Neural cell (in vitro differentiated cells): ENCODE measurements around the gene RXFP4. TPM values are rescaled to one million over a fixed set of nuclear protein-coding genes. Genes with fewer than 3 reads are reported as not detected.

Experiments
- H2AFZ ChIP-seq: fragments of 200-600, 300-800 bp; sonication (generic), shearing (Covaris generic); 2 replicates; pipeline ENCODE4 v1.6.0; 2014; ENCODE audit warnings: low read depth, mild to moderate bottlenecking, antibody characterized with exemption, low read length, moderate library complexity
- H3F3A ChIP-seq: fragments of 200-600 bp; shearing (Covaris generic); 2 replicates; pipeline ENCODE4 v1.6.1; 2016; ENCODE audit warnings: mild to moderate bottlenecking, moderate library complexity, mixed read lengths, antibody characterized with exemption, low read length; ENCODE audit not compliant: insufficient read depth, poor library complexity, severe bottlenecking
- H3K27ac ChIP-seq: fragments of 200-600, 300-800 bp; sonication (generic), shearing (Covaris generic); 2 replicates; pipeline ENCODE4 v1.5.1; 2014; ENCODE audit warnings: mild to moderate bottlenecking, low read length, moderate library complexity
- H3K27me3 ChIP-seq: fragments of 300-800, 200-600 bp; sonication (generic), shearing (Covaris generic); 2 replicates; pipeline ENCODE4 v1.6.0; 2014; ENCODE audit warnings: mild to moderate bottlenecking, low read depth, low read length, moderate library complexity; ENCODE audit not compliant: insufficient read depth
- H3K36me3 ChIP-seq: fragments of 300-800, 200-600 bp; sonication (generic), shearing (Covaris generic); 2 replicates; pipeline ENCODE4 v1.5.1; 2014; ENCODE audit warnings: mild to moderate bottlenecking, antibody characterized with exemption, low read length, moderate library complexity; ENCODE audit not compliant: insufficient read depth
- H3K4me2 ChIP-seq: fragments of 300-800, 200-600 bp; sonication (generic), shearing (Covaris generic); 2 replicates; pipeline ENCODE4 v1.6.0; 2014; ENCODE audit warnings: mild to moderate bottlenecking, low read length
- H3K4me3 ChIP-seq: fragments of 300-800, 200-600 bp; sonication (generic), shearing (Covaris generic); 2 replicates; pipeline ENCODE4 v1.5.1; 2014; ENCODE audit warnings: mild to moderate bottlenecking, low read length, moderate library complexity
- H3K79me2 ChIP-seq: fragments of 200-600 bp; shearing (Covaris generic); replicated peaks from 2 replicates; pipeline ENCODE4 v1.6.0; 2014; ENCODE audit warnings: mild to moderate bottlenecking, low read length, moderate library complexity; ENCODE audit not compliant: insufficient read depth
- H3K9ac ChIP-seq: fragments of 300-800, 200-600 bp; sonication (generic), shearing (Covaris generic); 2 replicates; pipeline ENCODE4 v1.6.1; 2016; ENCODE audit warnings: mild to moderate bottlenecking, low read length, mixed read lengths
- H3K9me2 ChIP-seq: fragments of 200-600 bp; shearing (Covaris generic); 2 replicates; pipeline ENCODE4 v1.6.1; 2016; ENCODE audit warnings: mild to moderate bottlenecking, low read length, mixed read lengths; ENCODE audit not compliant: insufficient read depth
- H3K9me3 ChIP-seq: fragments of 200-600, 300-800 bp; sonication (generic), shearing (Covaris generic); 2 replicates; pipeline ENCODE4 v1.6.1; 2016; ENCODE audit warnings: mild to moderate bottlenecking, mixed run types, low read length, moderate library complexity, mixed read lengths
- H4K20me1 ChIP-seq: fragments of 200-600 bp; shearing (Covaris generic); 2 replicates; pipeline ENCODE4 v1.6.1; 2016; ENCODE audit warnings: mild to moderate bottlenecking, mixed run types; ENCODE audit not compliant: insufficient read depth
- CTCF ChIP-seq: fragments of 450-650 bp; IDR thresholded peaks from 2 replicates; pipeline ENCODE4 v1.5.1; 2014; ENCODE audit warnings: antibody characterized with exemption, mild to moderate bottlenecking, moderate library complexity; ENCODE audit not compliant: poor library complexity, severe bottlenecking
- EP300 ChIP-seq: fragments of 450-650 bp; conservative IDR thresholded peaks from 2 replicates; pipeline ENCODE4 v1.6.1; 2014; ENCODE audit warnings: antibody characterized with exemption, mild to moderate bottlenecking, moderate library complexity; ENCODE audit not compliant: poor library complexity, severe bottlenecking
- EZH2 ChIP-seq: fragments of 200-600, 300-800 bp; shearing (Covaris generic), sonication (generic); IDR thresholded peaks from 2 replicates; pipeline ENCODE4 v1.6.1; 2014; ENCODE audit warnings: antibody characterized with exemption, low read length, borderline replicate concordance, mild to moderate bottlenecking; ENCODE audit not compliant: insufficient read depth, poor library complexity, severe bottlenecking
- MXI1 ChIP-seq: fragments of 450-650 bp; conservative IDR thresholded peaks from 2 replicates; pipeline ENCODE4 v1.6.1; 2014; ENCODE audit warnings: antibody characterized with exemption, mild to moderate bottlenecking; ENCODE audit not compliant: poor library complexity, severe bottlenecking
- POLR2AphosphoS5 ChIP-seq: IDR thresholded peaks from 2 replicates; pipeline ENCODE4 v1.6.1; 2012
- RAD21 ChIP-seq: fragments of 450-650 bp; conservative IDR thresholded peaks from 2 replicates; pipeline ENCODE4 v1.6.1; 2014; ENCODE audit warnings: antibody characterized with exemption, mild to moderate bottlenecking, moderate library complexity
- SMC3 ChIP-seq: fragments of 450-650 bp; conservative IDR thresholded peaks from 2 replicates; pipeline ENCODE4 v1.6.1; 2014; ENCODE audit warnings: antibody characterized with exemption, mild to moderate bottlenecking, moderate library complexity; ENCODE audit not compliant: poor library complexity
- TAF1 ChIP-seq: IDR thresholded peaks from 2 replicates; pipeline ENCODE4 v1.6.1; 2012; ENCODE audit warnings: low read depth
- polyA plus RNA-seq: library from polyadenylated mRNA; depleted of rRNA; stranded (reverse); fragments of >200 nt; gene quantifications from 2 replicates; pipeline ENCODE4 v1.2.3, GENCODE V29; 2014
- TF ChIP-seq, protein P1 (sequence below): IDR thresholded peaks from 2 replicates; pipeline ENCODE4 v1.6.1; 2012; ENCODE audit warnings: borderline replicate concordance

The RXFP4 gene
- polyA plus RNA-seq, 1 donor from 2014 or later = not detected

DNA sequence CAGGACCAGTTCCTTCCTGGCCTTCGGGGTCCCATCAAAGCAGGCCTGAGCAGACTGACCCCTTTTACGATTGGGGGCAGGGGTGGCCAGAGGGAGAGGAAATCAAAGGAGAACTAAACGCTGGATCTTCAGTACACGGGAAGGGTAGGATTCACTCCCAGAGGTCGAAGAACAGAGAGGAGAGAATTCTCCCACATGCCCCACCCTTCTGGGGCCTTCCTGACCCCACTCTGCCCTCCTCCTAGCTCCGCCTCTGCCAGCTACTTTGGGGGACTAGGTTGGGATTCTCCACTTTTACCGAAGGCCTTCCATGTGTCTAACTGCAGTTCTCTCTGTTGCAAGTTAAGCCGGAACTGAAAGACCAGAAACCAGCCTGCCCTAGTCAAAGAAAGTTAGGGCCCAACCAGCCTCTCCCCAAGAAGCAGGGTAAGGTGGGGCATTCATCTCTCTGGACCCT is 37.6 kb downstream of the RXFP4 start:
- peak overlapping the region; percentile 25 for H3K4me2 ChIP-seq

DNA sequence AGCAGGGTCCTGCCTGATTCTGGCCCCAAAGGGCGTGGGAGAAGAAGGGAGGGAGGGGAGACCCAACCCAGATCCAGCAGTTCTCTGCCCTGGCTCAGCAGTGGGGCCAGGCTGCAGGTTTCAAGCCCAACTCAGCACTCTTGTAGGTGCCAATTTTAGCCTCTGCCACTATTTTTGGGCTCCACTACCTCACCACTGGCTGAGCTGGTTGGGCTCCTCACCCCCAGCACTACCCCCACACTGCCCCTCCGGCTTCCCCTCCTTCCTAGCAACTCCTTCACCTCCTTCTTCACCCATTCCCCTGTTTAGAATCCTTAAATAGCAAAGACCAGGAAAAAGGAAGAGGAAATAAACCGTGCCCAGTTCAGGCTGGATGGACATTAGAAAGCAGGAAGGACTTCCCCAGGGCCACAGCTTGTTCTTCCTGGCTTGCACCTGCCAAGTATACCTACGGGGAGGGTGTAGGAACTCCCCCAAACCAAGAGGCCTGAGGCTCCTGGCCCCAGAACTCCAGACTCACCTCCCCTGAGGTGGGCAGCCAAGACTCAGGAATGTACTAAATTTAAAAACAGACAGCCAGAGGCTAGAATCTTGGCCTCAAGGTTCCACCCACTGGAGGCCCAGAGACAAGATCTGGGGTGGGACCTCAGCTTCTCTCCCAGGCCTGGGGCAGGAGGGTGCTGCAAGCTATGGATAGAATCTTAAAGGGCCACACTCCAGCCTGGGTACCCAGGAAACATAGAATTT is 38.3 kb downstream of the RXFP4 start:
- no peak overlapping the region for H3K9ac ChIP-seq
- no peak overlapping the region for H2AFZ ChIP-seq
- no peaks in the 10 kb centered on the region for H3K36me3 ChIP-seq
- no peaks in the 10 kb centered on the region for H3K9me2 ChIP-seq
- no peaks in the 10 kb centered on the region for H3K27me3 ChIP-seq
- no peak overlapping the region for H3K4me3 ChIP-seq
- H3K4me2 ChIP-seq = no peak overlapping the region
- H4K20me1 ChIP-seq = no peaks in the 10 kb centered on the region
- H3K27ac ChIP-seq = no peak overlapping the region
- no peaks in the 10 kb centered on the region for H3K9me3 ChIP-seq
- peaks cover 6% of the 10 kb centered on the region for H3F3A ChIP-seq
- H3K79me2 ChIP-seq = peaks cover 42% of the 10 kb centered on the region
- no peak for TF ChIP-seq EZH2
- no peak for TF ChIP-seq POLR2AphosphoS5
- no peak for TF ChIP-seq SMC3
- TF ChIP-seq MXI1 = no peak
- TF ChIP-seq, protein P1, sequence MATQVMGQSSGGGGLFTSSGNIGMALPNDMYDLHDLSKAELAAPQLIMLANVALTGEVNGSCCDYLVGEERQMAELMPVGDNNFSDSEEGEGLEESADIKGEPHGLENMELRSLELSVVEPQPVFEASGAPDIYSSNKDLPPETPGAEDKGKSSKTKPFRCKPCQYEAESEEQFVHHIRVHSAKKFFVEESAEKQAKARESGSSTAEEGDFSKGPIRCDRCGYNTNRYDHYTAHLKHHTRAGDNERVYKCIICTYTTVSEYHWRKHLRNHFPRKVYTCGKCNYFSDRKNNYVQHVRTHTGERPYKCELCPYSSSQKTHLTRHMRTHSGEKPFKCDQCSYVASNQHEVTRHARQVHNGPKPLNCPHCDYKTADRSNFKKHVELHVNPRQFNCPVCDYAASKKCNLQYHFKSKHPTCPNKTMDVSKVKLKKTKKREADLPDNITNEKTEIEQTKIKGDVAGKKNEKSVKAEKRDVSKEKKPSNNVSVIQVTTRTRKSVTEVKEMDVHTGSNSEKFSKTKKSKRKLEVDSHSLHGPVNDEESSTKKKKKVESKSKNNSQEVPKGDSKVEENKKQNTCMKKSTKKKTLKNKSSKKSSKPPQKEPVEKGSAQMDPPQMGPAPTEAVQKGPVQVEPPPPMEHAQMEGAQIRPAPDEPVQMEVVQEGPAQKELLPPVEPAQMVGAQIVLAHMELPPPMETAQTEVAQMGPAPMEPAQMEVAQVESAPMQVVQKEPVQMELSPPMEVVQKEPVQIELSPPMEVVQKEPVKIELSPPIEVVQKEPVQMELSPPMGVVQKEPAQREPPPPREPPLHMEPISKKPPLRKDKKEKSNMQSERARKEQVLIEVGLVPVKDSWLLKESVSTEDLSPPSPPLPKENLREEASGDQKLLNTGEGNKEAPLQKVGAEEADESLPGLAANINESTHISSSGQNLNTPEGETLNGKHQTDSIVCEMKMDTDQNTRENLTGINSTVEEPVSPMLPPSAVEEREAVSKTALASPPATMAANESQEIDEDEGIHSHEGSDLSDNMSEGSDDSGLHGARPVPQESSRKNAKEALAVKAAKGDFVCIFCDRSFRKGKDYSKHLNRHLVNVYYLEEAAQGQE = no peak
- TF ChIP-seq CTCF = no peak
- TF ChIP-seq RAD21 = no peak

More for the DNA sequence above, 37.6 kb downstream of the RXFP4 start:
- Histone ChIP-seq H3K9me2 (no peaks in the 10 kb centered on the region), H3K27ac (peak overlapping the region; percentile 100), H3K27me3 (no peaks in the 10 kb centered on the region), H3K79me2 (peaks cover 50% of the 10 kb centered on the region), H3K36me3 (no peaks in the 10 kb centered on the region), H3K4me3 (peak overlapping the region; percentile 99), H2AFZ (peak overlapping the region; percentile 66), H4K20me1 (no peaks in the 10 kb centered on the region), H3K9ac (peak overlapping the region; percentile 99), H3K9me3 (no peaks in the 10 kb centered on the region), H3F3A (peaks cover 6% of the 10 kb centered on the region)
- TF ChIP-seq MXI1 (no peak), TAF1 (no peak), EP300 (no peak), POLR2AphosphoS5 (no peak), CTCF (no peak), RAD21 (no peak), SMC3 (no peak), EZH2 (no peak)
- TF ChIP-seq, protein P1 = no peak
